ENCODE measurements around the gene DYNLT1.
"Not testable (repeated sequence)": the region's sequence is repeated elsewhere in the genome, so short reads cannot be mapped to it uniquely, and the experiment has no call there.

Gene DYNLT1

GRCh38 chr6:158644231-158645063, at the start of gene DYNLT1:
Gene DYNLT1 (minus strand): TSS chr6:158644743. CDS start chr6:158644708, 35 bp downstream.
- peak; percentile 54 to 93 (median 86) for DNase-seq

- no peak for DNase-seq
Measured at GRCh38 chr6:158688860-158689259, 44.3 kb upstream of the DYNLT1 start.

GRCh38 chr6:158687506-158687905, 43.0 kb upstream of the DYNLT1 start:
- DNase-seq, result no peak

- no peak for DNase-seq
Measured at GRCh38 chr6:158686791-158687381, 42.3 kb upstream of the DYNLT1 start.

- no peak for DNase-seq
Measured at GRCh38 chr6:158686311-158686710, 41.8 kb upstream of the DYNLT1 start.

- no peak for DNase-seq
Measured at GRCh38 chr6:158684745-158685324, 40.3 kb upstream of the DYNLT1 start.

GRCh38 chr6:158684311-158684710, 39.8 kb upstream of the DYNLT1 start:
- no peak for DNase-seq

GRCh38 chr6:158680481-158680880, 35.9 kb upstream of the DYNLT1 start:
- DNase-seq, result no peak

- no peak for DNase-seq
Measured at GRCh38 chr6:158680015-158680414, 35.5 kb upstream of the DYNLT1 start.

- DNase-seq, result no peak
Measured at GRCh38 chr6:158677906-158678578, 33.5 kb upstream of the DYNLT1 start.

GRCh38 chr6:158677094-158677493, 32.6 kb upstream of the DYNLT1 start:
- DNase-seq, result not testable (repeated sequence)

- no peak for DNase-seq
Measured at GRCh38 chr6:158674342-158675131, 30.0 kb upstream of the DYNLT1 start.

- no peak for DNase-seq
Measured at GRCh38 chr6:158672726-158673125, 28.2 kb upstream of the DYNLT1 start.

- not testable (repeated sequence) for DNase-seq
Measured at GRCh38 chr6:158672119-158672518, 27.6 kb upstream of the DYNLT1 start.

- DNase-seq, result no peak
Measured at GRCh38 chr6:158669145-158670035, 24.8 kb upstream of the DYNLT1 start.

- no peak for DNase-seq
Measured at GRCh38 chr6:158668707-158669103, 24.2 kb upstream of the DYNLT1 start.

- no peak for DNase-seq
Measured at GRCh38 chr6:158667360-158667981, 22.9 kb upstream of the DYNLT1 start.

GRCh38 chr6:158666628-158667359, 22.3 kb upstream of the DYNLT1 start:
- DNase-seq, result peak in 1 of 14 donors; percentile 18

- DNase-seq, result no peak
Measured at GRCh38 chr6:158665332-158665731, 20.8 kb upstream of the DYNLT1 start.

- no peak for DNase-seq
Measured at GRCh38 chr6:158663625-158664165, 19.2 kb upstream of the DYNLT1 start.
